Neural progenitor cell (in vitro differentiated cells): Measurements from ENCODE around the gene PUM1. TPM values are rescaled to one million over a fixed set of nuclear protein-coding genes. Genes with fewer than 3 reads are reported as not detected.
"Not testable (repeated sequence)": the region's sequence is repeated elsewhere in the genome, so short reads cannot be mapped to it uniquely, and the experiment has no call there.

Experiments used
- DNase-seq: peaks from one replicate; pipeline ENCODE4 v3.0.0-alpha.2; 2016; ENCODE audit warnings: low spot score
- H2AFZ ChIP-seq: fragments of 200-600 bp; sonication (generic); replicated peaks from 2 replicates; pipeline ENCODE4 v1.6.1; 2016; ENCODE audit warnings: antibody characterized with exemption
- H3F3A ChIP-seq: fragments of 200-600 bp; sonication (generic); 2 replicates; pipeline ENCODE4 v1.6.1; 2016; ENCODE audit warnings: antibody characterized with exemption, low read depth
- H3K27ac ChIP-seq: fragments of 200-600 bp; sonication (generic); 2 replicates; pipeline ENCODE4 v1.5.1; 2016; ENCODE audit warnings: mild to moderate bottlenecking
- H3K27me3 ChIP-seq: fragments of 200-600 bp; sonication (generic); 2 replicates; pipeline ENCODE4 v1.6.1; 2016; ENCODE audit warnings: mild to moderate bottlenecking, moderate library complexity
- H3K36me3 ChIP-seq: fragments of 200-600 bp; sonication (generic); 2 replicates; pipeline ENCODE4 v1.5.1; 2016
- H3K4me1 ChIP-seq: fragments of 200-600 bp; sonication (generic); 2 replicates; pipeline ENCODE4 v1.6.1; 2016; ENCODE audit warnings: mixed run types
- H3K4me2 ChIP-seq: fragments of 200-600 bp; sonication (generic); 2 replicates; pipeline ENCODE4 v1.6.1; 2016
- H3K4me3 ChIP-seq: fragments of 200-600 bp; sonication (generic); 2 replicates; pipeline ENCODE4 v1.5.1; 2016
- H3K79me2 ChIP-seq: fragments of 200-600 bp; sonication (generic); 2 replicates; pipeline ENCODE4 v1.6.1; 2016; ENCODE audit warnings: low read depth
- H3K9ac ChIP-seq: fragments of 200-600 bp; sonication (generic); 2 replicates; pipeline ENCODE4 v1.6.1; 2016
- H3K9me3 ChIP-seq: fragments of 200-600 bp; sonication (generic); 2 replicates; pipeline ENCODE4 v1.5.1; 2016; ENCODE audit warnings: low read depth
- H4K20me1 ChIP-seq: fragments of 200-600 bp; sonication (generic); 2 replicates; pipeline ENCODE4 v1.6.1; 2016; ENCODE audit warnings: low read depth
- H3K27ac Mint-ChIP-seq: 3 replicates; pipeline ENCODE4 v1.8.0; 2021; ENCODE audit warnings: mixed read lengths
- H3K27me3 Mint-ChIP-seq: 2 replicates; pipeline ENCODE4 v1.8.0; 2022; ENCODE audit warnings: low read depth, mild to moderate bottlenecking, inconsistent platforms, moderate library complexity, mixed read lengths; ENCODE audit not compliant: insufficient read depth
- H3K36me3 Mint-ChIP-seq: 3 replicates; pipeline ENCODE4 v1.8.0; 2021; ENCODE audit warnings: mixed read lengths
- H3K4me1 Mint-ChIP-seq: 3 replicates; pipeline ENCODE4 v1.8.0; 2021; ENCODE audit warnings: mixed read lengths
- H3K4me3 Mint-ChIP-seq: 3 replicates; pipeline ENCODE4 v1.8.0; 2021; ENCODE audit warnings: mild to moderate bottlenecking, moderate library complexity, mixed read lengths
- H3K9me3 Mint-ChIP-seq: 3 replicates; pipeline ENCODE4 v1.8.0; 2020; ENCODE audit warnings: mixed read lengths
- CTCF ChIP-seq: fragments of 200-600 bp; sonication (generic); IDR thresholded peaks from 2 replicates; pipeline ENCODE4 v1.5.1; 2017; ENCODE audit warnings: antibody characterized with exemption, mild to moderate bottlenecking
- EZH2 ChIP-seq: fragments of 200-600 bp; sonication (generic); IDR thresholded peaks from 2 replicates; pipeline ENCODE4 v1.6.1; 2017; ENCODE audit warnings: antibody characterized with exemption, mild to moderate bottlenecking, moderate library complexity
- EZH2phosphoT487 ChIP-seq: fragments of 200-600 bp; sonication (generic); IDR thresholded peaks from 2 replicates; pipeline ENCODE4 v1.6.1; 2017; ENCODE audit warnings: antibody characterized with exemption
- total RNA-seq: library from RNA; depleted of rRNA; stranded (reverse); fragments of >200 nt; gene quantifications from 2 replicates; pipeline ENCODE4 v1.2.3, GENCODE V29; 2015; ENCODE audit warnings: low replicate concordance

Gene PUM1
- total RNA-seq, 1 donor from 2014 or later, result 130 TPM

GRCh38 chr1:30940541-30940940 is 125.0 kb downstream of the PUM1 start:
- peak overlapping the region; percentile 18 for H3K27ac ChIP-seq
- Mint-ChIP-seq H3K9me3 (no peaks in the 10 kb centered on the region), H3K27me3 (peaks cover 6% of the 10 kb centered on the region), H3K27ac (no peak overlapping the region), H3K4me1 (peaks cover 11% of the 10 kb centered on the region), H3K4me3 (no peak overlapping the region), H3K36me3 (peaks cover 49% of the 10 kb centered on the region)
- H3K36me3 ChIP-seq, result peaks cover 43% of the 10 kb centered on the region
- peaks cover 64% of the 10 kb centered on the region for H3K79me2 ChIP-seq
- H3K9me3 ChIP-seq, result no peaks in the 10 kb centered on the region
- no peak overlapping the region for H3K9ac ChIP-seq
- no peak for DNase-seq
- no peak overlapping the region for H2AFZ ChIP-seq
- no peak overlapping the region for H3K4me2 ChIP-seq
- no peak for TF ChIP-seq CTCF
- TF ChIP-seq EZH2phosphoT487, result no peak
- no peak for TF ChIP-seq EZH2
- peaks cover 49% of the 10 kb centered on the region for H3F3A ChIP-seq
- H3K27me3 ChIP-seq, result no peaks in the 10 kb centered on the region
- no peaks in the 10 kb centered on the region for H3K4me1 ChIP-seq
- no peak overlapping the region for H3K4me3 ChIP-seq
- H4K20me1 ChIP-seq, result peaks cover 81% of the 10 kb centered on the region

- H3K4me3 ChIP-seq, result no peak overlapping the region
- peaks cover 82% of the 10 kb centered on the region for H4K20me1 ChIP-seq
- H3K9me3 Mint-ChIP-seq, result no peaks in the 10 kb centered on the region
- no peak overlapping the region for H3K4me2 ChIP-seq
- peaks cover 62% of the 10 kb centered on the region for H3F3A ChIP-seq
- H2AFZ ChIP-seq, result no peak overlapping the region
- H3K9me3 ChIP-seq, result no peaks in the 10 kb centered on the region
- no peaks in the 10 kb centered on the region for H3K4me1 ChIP-seq
- H3K27ac ChIP-seq, result no peak overlapping the region
- peak overlapping the region; percentile 29 for H3K27ac Mint-ChIP-seq
- no peaks in the 10 kb centered on the region for H3K27me3 ChIP-seq
- H3K9ac ChIP-seq, result no peak overlapping the region
- H3K79me2 ChIP-seq, result peaks cover 35% of the 10 kb centered on the region
- peaks cover 49% of the 10 kb centered on the region for H3K36me3 Mint-ChIP-seq
- peaks cover 8% of the 10 kb centered on the region for H3K27me3 Mint-ChIP-seq
- no peak for DNase-seq
- peaks cover 29% of the 10 kb centered on the region for H3K36me3 ChIP-seq
- no peak for TF ChIP-seq EZH2phosphoT487
- TF ChIP-seq EZH2, result no peak
- no peak for TF ChIP-seq CTCF
- H3K4me1 Mint-ChIP-seq, result peaks cover 27% of the 10 kb centered on the region
- H3K4me3 Mint-ChIP-seq, result peak overlapping the region; percentile 46
These were observed 128.9 kb downstream of the PUM1 start for GRCh38 chr1:30936541-30937171.

- H3K4me2 ChIP-seq, H3K27ac Mint-ChIP-seq, H3K9me3 ChIP-seq, DNase-seq, H3K27me3 Mint-ChIP-seq, H3K9ac ChIP-seq, H2AFZ ChIP-seq, H3K4me3 ChIP-seq, H3K9me3 Mint-ChIP-seq, H3K27ac ChIP-seq, H3K4me3 Mint-ChIP-seq, H3K27me3 ChIP-seq, H3K4me1 ChIP-seq: not testable (repeated sequence)
- H3F3A ChIP-seq, result peaks cover 66% of the 10 kb centered on the region
- peaks cover 49% of the 10 kb centered on the region for H3K36me3 Mint-ChIP-seq
- H3K79me2 ChIP-seq, result peaks cover 27% of the 10 kb centered on the region
- peaks cover 83% of the 10 kb centered on the region for H4K20me1 ChIP-seq
- H3K36me3 ChIP-seq, result peaks cover 20% of the 10 kb centered on the region
- H3K4me1 Mint-ChIP-seq, result peaks cover 27% of the 10 kb centered on the region
These were observed 129.8 kb downstream of the PUM1 start for GRCh38 chr1:30935758-30936157.

- Mint-ChIP-seq H3K27me3 (peaks cover 8% of the 10 kb centered on the region), H3K4me3 (no peak overlapping the region), H3K4me1 (peaks cover 30% of the 10 kb centered on the region), H3K36me3 (peaks cover 42% of the 10 kb centered on the region), H3K27ac (no peak overlapping the region), H3K9me3 (no peaks in the 10 kb centered on the region)
- Histone ChIP-seq H3K4me2 (no peak overlapping the region), H3K4me1 (no peaks in the 10 kb centered on the region), H3K4me3 (no peak overlapping the region), H2AFZ (no peak overlapping the region), H3K9me3 (no peaks in the 10 kb centered on the region), H3F3A (peaks cover 75% of the 10 kb centered on the region), H3K79me2 (peaks cover 18% of the 10 kb centered on the region), H3K36me3 (peaks cover 12% of the 10 kb centered on the region), H4K20me1 (peaks cover 83% of the 10 kb centered on the region), H3K9ac (no peak overlapping the region), H3K27me3 (no peaks in the 10 kb centered on the region), H3K27ac (peak overlapping the region; percentile 63)
- no peak for DNase-seq
- TF ChIP-seq CTCF (no peak), EZH2 (no peak), EZH2phosphoT487 (no peak)
These were observed 130.9 kb downstream of the PUM1 start for GRCh38 chr1:30934613-30935012.
